GM19452 (cell line): ENCODE data around the gene BMPR1B.
"Not testable (repeated sequence)": the region's sequence is repeated elsewhere in the genome, so short reads cannot be mapped to it uniquely, and the experiment has no call there.

ENCODE experiments used
- ATAC-seq: cut with Tn5 transposase; IDR thresholded peaks from one replicate; pipeline ENCODE4 v1.9.1; 2021; ENCODE audit not compliant: unreplicated experiment

Gene BMPR1B

DNA sequence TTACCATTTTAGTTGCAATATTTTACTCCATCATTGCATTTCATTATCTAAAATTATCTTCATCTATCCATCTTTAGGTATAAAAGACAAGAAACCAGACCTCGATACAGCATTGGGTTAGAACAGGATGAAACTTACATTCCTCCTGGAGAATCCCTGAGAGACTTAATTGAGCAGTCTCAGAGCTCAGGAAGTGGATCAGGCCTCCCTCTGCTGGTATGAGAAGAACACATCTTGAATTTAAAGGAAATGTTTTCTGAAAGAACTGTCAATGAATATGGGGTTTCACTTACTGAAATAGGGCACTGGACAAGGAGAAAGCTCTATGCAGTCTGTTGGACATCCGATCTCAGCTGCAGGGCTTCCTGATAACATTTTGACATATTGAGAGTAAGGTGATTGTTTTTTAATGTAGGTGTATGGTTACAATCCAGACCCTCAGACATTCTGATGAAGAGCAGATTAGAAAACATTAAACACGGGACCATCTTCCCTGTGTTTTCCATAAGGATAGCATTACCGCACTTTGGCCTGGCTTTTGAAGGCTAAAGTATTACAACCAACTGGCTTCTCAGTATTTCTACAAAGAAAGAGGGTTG lies 367.2 kb downstream of the BMPR1B start:
- no peak for ATAC-seq

DNA sequence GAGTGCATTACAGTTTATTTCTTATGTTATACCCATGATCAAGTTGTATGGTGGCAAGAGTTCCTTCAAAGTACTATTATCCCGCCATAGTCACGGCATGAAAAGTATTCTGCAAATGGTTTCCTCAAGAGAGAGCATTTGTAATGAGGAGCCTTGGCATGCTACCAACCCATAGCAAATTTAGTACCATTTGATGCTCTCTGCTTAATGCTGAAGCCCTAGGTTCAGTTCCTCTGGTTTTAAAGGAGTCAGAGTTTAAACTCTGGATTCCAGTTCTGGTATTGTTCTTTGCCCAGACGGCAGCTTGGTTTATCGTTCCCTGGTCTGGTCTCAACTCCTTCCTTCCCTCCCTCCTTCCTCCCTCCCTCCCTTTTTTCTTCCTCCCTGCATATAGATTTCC lies 371.3 kb downstream of the BMPR1B start:
- no peak for ATAC-seq

DNA sequence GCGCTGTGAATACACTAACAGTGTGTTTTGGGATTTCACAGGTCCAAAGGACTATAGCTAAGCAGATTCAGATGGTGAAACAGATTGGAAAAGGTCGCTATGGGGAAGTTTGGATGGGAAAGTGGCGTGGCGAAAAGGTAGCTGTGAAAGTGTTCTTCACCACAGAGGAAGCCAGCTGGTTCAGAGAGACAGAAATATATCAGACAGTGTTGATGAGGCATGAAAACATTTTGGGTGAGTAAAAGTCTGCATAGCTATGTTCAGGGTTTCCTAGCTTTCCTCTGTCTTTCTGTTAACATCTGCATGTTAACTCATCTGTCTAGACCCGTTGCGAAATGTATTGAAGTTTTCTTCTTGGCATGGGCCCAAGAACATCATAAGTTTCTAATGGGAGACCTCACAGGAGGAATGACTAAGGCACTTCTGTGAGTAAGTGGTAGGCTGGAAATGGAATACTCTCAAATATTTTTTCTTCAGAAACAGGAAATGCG lies 372.1 kb downstream of the BMPR1B start:
- no peak for ATAC-seq

DNA sequence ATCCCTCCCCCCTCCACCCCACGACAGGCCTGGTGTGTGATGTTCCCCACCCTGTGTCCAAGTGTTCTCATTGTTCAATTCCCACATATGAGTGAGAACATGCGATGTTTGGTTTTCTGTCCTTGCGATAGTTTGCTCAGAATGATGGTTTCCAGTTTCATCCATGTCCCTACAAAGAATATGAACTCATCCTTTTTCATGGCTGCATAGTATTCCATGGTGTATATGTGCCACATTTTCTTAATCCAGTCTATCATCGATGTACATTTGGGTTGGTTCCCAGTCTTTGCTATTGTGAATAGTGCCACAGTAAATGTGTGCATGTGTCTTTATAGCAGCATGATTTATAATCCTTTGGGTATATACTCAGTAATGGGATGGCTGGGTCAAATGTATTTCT lies 376.3 kb downstream of the BMPR1B start:
- not testable (repeated sequence) for ATAC-seq

DNA sequence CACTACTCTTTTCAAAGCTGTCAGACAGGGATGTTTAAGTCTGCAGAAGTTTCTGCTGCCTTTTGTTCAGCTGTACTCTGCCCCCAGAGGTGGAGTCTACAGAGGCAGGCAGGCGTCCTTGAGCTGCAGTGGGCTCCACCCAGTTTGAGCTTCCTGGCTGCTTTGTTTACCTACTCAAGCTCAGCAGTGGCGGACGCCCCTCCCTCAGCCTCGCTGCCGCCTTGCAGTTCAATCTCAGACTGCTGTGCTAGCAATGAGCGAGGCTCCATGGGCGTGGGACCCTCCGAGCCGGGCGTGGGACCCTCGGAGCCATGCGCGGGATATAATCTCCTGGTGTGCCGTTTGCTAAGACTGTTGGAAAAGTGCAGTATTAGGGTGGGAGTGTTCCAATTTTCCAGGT lies 381.7 kb downstream of the BMPR1B start:
- ATAC-seq: not testable (repeated sequence)

DNA sequence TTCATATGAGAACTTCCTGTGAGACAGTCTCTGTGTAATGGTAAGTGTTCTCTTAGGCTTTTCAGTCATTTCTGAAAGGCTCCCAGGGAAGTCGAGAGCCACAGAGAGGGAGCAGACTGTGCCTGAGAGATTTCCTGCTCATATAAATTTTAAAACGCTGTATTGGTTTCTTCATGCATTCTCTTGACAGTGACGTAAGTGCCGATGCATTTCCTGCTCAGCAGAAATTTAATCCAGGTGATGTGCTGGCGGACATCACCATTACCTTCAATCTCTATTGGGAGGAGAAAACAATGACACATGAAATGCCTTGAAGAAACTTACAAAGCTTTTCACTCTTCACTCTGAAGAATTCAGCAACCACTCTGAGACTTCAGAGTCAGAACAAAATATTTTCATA lies 383.6 kb downstream of the BMPR1B start:
- ATAC-seq: no peak

DNA sequence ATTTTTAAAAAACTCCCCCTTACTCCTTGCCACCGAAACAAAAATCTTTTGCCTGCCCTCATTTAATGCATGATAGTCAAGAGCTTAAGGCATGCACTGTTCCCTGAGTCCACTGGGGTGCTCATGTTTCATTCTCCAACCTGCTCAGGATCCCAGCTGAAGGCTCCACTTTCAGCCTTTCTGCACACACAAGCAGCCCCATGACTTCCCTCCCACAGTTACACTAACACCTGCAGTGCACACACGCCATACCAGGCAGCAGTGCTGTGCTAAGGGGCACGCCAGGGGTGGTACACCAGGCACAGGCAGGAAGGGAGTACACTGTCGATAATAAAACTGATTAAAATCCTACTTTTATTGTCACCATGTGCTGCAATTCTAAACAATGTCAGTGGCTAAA lies 385.2 kb downstream of the BMPR1B start:
- no peak for ATAC-seq

DNA sequence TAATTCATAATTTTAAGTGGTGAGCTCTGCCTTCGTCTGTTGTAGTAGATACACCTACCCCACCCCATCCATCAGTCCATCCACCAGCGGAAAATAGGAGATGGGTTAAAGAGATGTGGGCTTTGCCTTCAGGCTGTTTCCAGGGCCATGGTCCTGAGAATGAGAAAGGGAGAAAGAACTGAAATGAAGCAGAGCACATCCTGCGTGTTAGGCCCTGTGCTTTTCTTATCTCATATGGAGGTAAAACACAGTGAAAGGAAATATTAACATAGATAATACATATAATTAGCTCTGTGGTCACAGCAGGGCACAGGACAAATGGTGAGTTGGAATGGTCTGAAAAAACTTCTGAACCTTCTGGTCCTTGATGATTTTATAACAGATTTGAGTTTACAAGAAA lies 393.5 kb downstream of the BMPR1B start:
- ATAC-seq: no peak

DNA sequence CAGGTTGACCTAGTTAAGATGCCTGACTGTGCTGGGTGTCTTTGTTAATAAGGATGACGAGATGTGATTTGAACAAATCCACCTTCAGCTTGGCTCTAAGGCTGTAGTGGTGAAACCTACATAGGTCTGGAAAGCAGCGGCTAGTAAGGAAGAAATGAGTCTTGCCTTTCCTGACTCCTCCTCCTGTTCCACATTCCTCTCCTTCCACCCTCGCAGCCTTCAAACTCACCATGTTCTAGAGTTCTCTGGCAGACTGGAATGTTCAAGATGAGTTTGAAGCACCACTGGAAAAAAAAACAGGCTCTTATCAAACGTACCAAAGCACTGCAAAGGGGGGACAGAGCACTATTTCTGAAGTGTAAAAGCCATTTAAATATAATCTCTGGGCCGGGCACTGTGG lies 395.4 kb downstream of the BMPR1B start:
- ATAC-seq: no peak

DNA sequence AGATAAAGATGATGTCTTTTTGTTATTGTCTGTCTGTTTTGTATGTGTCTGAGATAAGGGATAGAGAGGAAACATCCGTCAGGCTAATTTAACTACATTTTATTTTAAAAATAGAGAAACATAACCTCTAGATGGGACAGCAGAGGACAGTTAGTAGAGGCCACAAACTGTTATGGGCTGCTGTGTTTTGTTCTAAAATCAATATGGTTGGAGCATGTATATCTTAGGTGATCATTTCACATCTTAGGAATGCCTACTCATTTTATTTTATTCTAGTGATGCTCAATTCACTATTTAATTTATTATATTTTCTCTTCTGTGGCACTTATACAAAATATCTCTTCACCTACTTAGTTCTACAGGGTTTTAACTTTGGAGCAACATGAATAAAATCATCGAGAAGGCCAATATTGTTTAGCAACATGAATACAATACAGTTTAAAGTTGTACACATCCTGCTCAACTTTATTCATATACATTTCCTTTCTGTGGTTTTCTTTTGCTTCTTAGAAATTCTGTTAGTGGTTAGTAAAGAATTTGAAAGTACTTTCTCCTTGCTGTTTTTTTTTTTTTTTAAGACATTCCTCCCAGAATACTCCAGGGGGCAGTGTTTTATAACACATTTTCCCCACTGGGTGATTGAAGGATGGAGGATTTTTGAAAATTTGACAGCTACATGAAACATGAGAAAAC lies 398.1 kb downstream of the BMPR1B start:
- peak; percentile 78 for ATAC-seq

DNA sequence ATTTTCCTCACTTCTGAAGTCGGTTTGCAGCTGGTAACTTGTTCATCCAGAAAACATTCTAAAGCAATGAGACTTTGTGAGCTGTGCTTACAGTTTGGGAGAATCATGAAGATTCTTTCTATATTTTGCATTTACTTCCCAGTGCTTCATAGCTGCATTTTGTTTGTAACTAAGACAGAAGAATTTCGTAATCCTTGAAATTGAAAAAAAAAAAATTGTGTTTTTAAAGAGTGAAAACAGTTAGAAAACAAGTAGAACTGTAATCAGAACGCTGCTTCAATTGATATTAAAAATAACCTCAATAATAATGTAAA lies 398.7 kb downstream of the BMPR1B start:
- ATAC-seq: no peak

DNA sequence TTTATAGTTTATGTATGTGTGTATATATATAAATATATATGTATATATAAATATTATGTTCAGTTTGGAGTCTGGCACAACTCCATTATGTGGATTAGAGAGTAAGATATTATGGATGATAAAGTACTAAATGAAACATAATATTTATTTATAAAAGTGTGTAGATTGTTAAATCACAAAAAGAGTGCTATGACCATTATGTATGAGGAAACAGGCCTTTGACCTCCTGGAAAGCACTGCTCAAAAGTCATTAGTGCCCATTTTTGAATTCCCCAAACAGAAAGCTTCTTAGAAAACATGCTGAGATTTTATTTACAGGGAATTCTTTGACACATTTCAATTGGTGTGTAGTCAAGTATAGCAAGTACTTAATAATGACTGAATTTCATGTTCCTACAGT lies 399.8 kb downstream of the BMPR1B start:
- ATAC-seq: no peak

DNA sequence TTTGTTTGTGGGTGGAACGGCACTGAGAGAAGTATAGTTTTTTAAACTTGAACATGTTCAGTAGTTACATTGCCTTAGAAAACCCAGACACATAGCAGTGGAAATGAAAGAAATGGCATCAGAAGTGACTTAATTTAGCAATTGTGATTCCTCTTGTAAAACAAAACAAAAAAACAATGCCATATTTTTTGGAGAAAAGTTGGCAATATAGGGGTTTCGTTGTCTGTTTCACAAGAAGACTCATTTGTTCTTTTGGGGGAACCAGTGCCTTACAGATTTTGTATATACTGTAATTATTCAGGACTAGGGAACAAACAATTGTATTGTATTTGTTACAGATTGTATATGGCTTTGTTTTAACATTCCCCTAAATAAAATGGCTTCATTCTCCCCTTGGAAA lies 400.3 kb downstream of the BMPR1B start:
- ATAC-seq: no peak

DNA sequence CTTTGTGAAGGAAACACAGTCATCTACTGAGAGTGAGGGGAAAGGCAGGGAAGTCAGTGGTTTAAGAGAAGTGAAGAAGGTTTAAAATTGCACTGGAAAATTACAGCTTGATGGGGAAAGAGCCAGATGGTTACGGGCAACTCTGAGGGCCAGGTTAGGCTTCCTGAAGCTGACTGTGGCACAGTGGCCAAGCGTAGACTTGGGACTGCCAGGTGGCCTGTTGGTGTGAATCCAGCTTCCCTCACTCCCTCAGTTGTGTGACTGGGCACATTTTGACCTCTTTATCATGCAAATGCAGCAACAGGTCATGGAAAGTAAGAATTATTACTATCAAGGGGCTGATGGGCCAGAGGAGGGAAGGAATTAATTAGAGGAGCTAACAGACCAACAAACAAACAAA lies 400.9 kb downstream of the BMPR1B start:
- no peak for ATAC-seq

DNA sequence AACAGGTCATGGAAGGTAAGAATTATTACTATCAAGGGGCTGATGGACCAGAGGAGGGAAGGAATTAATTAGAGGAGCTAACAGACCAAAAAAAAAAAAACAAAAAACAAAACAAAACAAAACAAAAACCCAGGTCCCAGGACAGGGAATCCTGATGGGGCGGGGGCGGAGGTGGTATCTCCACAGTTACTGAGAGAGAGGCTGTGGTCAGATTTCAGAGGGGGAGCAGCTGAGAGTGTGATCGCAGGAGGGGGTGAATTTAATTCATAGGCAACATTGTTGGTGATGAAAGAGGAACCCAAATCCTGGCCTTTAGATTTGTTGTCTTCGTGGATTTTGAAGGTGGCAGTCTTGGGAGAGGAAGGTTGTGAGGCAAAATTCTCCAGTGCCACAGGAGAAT lies 401.6 kb downstream of the BMPR1B start:
- no peak for ATAC-seq

DNA sequence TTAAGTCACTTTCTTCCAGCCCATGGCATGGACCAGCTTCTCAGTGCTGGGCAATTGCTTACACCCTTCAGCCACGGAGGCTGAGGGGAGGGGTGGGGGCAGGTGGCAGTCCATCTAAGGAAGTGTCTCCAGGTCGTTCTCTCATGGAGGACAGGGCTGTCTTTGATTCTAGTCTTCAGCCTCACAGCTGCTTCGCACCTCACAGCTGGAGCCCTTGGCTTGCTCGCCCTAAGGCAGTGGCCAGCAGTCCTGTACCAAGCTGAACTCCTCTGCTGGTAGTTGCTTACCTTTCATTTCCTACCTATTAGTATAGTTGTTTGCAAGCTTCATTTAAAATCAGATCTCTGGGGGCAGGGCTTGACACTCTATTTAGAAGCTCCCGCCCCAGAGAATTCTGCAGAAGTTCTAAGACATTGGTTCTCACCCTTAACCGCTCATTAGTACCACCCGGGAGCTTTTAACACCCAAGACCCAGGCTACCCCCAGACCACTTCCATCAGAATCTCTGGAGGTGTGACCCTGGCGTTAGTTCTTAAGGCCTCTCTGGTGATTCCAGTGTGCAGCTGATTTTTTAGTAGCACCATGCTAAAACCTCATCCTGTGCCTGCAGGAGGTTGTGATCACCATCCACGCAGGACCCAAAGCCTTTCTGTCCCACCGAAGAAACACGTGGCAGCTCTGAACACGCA lies 404.2 kb downstream of the BMPR1B start:
- ATAC-seq: no peak

DNA sequence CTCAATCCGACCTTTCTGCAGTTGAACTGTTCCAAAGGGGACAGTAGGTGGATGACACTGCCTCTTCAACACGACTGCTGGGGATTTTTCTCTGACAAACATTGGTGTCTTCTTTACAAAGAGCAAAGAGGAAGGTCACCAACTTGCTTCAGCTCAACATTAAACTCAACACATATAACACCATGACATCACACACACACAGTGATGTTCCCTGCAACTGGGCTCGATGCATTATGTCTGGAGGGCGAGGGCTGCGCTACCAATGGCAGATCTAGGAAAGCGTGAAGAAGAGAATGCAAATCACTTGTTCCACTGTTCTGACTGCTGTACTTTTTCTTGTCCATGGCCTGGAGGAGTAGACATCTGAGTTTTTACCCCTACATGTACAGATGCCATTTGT lies 405.1 kb downstream of the BMPR1B start:
- no peak for ATAC-seq

DNA sequence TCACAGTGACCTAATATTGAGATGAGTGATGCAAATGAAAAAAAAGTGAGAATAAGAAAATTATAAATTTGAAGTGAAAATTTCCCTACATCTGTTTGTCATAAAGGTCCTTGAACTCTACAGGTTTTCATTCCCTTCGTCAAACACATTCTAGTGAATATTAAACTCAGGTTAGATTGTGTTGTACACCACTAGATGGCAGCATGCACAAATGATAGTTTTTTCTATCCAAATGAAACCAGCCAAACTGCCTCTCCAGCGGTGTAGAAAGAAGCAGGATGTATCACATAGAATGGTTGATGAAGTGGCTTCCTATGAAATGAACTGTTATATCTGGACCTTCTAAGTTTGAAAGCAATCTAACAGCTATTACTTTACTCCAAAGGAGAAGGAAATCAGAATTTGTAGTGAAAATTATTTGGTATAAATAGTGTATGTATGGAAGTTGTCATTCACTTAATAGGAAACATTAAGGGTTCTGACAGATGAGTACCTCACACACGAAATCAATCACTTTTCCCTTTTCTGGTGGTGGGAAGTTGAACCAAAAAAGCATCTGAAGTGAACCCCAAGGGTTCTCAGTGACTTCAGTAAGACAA lies 408.3 kb downstream of the BMPR1B start:
- ATAC-seq: peak; percentile 86

DNA sequence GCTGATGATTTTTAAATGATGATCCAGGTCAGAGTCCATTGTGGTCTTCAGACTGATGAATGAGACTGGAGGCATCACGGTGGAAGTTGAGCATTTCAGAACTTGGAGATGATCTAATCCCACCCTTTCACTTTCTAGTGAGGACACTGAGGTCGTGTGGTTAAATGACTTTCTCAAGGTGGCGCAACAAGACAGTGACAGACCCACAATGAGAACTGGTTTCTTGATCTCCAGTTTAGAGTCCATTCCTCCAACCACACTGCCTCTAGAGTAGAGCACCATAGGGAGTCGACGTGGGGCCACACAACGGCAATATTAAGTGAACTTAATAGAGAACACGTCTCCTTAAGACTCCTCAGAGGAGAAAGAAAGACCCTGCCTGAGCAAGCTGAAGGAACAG lies 410.1 kb downstream of the BMPR1B start:
- ATAC-seq: no peak

DNA sequence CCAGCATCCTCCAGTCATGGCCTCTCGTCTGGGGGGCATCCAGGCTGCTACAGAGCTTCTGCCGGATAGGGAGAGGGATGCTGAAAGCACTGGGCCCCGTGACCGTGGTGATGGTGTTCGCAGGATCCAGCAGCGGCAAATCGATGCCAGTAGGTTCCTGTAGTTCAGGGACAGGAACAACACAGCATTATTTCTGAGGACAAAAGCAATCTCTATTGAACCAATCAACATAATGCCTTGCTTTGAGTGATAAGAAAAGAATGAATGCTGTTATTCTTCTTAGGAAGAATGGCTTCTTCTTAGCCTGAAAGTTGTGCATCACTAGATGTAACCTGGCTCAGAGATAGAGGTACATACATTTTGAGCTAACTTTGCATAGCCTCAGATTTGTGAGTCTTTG lies 412.4 kb downstream of the BMPR1B start:
- no peak for ATAC-seq

DNA sequence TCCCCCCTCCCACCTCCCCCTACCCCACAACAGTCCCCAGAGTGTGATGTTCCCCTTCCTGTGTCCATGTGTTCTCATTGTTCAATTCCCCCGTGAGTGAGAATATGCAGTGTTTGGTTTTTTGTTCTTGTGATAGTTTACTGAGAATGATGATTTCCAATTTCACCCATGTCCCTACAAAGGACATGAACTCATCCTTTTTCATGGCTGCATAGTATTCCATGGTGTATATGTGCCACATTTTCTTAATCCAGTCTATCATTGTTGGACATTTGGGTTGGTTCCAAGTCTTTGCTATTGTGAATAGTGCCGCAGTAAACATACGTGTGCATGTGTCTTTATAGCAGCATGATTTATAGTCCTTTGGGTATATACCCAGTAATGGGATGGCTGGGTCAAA lies 413.6 kb downstream of the BMPR1B start:
- ATAC-seq: not testable (repeated sequence)

DNA sequence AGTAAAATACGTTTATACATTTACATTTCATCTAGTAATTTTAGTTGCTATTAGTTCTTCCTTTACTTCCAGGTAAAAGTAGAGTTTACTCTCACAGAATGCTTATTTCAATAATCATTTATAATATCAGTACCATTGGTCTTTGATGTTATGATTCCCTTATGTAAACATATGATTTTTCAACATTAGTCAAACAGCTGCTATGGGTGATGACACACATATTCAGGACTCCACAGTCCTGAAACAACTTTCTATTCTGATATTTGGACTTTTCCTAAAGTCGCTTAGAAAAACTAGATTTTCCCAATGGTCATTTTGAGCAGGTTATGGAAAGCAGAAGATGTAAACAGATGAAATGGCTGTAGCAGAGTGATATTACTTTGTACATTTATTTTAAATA lies 421.2 kb downstream of the BMPR1B start:
- no peak for ATAC-seq
